GM19043 (cell line): ENCODE data around the gene C1QL1.

Experiments used
- ATAC-seq: cut with Tn5 transposase; IDR thresholded peaks from one replicate; pipeline ENCODE4 v1.9.1; 2021; ENCODE audit warnings: low read depth; ENCODE audit not compliant: unreplicated experiment

The C1QL1 gene

GRCh38 chr17:44932096-44932786, 35.9 kb downstream of the C1QL1 start:
- no peak for ATAC-seq

- ATAC-seq, result no peak
Observed at GRCh38 chr17:44931376-44931775, 36.7 kb downstream of the C1QL1 start.

DNA sequence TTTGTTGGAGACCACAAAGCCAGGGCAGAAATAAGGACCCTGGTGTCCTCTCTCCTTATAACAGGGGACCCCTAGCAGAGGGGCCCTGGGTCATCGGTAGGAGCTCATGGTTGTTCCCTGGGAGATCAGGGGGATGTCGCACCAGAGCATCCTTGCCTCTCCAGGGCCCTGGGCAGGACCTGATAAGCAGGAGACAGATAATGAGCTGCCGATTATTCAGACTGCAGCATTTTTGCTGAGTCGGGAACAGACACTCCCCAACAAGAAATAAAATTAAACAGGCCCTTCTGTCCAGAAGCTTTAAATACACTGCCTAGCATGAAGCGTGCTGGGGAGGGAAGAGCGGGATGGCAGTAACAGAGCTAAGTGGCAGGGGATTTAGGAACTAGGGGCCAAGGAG, 37.4 kb downstream of the C1QL1 start:
- no peak for ATAC-seq

GRCh38 chr17:44928950-44929720, 39.0 kb downstream of the C1QL1 start:
- no peak for ATAC-seq

DNA sequence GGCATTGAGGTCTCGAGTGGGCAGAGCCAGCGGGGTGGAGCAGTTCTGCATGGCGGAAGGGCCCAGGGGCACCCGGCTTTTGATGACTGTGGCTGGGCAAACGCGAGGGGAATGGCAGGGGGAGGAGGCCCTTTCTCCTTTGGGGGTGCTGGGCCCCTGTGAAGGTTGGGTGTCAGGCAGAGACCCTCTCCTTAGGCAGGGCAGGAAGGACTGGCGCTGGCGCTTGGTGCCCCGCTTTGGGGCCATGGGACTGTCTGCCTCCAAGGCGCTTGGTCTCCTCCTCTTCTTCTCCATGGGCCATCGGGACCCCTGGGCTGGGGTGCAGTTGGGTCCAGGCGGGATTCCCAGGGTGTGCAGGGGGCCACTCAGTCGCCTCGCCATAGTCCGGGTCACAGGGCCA, 40.0 kb downstream of the C1QL1 start:
- ATAC-seq, result no peak

DNA sequence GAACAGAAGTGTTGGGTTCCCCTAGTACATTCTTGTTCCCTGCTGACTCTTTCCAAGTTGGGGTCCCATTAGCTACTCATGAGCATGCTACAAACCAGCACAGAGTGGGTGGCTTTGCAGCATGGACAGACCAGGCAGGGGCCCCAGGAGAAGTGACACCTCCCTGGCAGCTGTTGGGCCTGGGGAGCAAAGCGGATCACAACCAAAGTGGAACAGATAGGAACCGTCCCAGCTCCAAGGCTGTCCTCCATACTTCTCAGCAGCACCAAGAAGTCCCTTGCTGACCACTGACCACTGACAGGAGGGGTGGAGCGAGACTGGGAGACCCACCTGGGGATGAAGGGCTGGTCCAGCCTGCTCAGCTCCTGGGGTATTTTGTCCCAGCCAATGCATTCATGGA, 40.4 kb downstream of the C1QL1 start:
- no peak for ATAC-seq

DNA sequence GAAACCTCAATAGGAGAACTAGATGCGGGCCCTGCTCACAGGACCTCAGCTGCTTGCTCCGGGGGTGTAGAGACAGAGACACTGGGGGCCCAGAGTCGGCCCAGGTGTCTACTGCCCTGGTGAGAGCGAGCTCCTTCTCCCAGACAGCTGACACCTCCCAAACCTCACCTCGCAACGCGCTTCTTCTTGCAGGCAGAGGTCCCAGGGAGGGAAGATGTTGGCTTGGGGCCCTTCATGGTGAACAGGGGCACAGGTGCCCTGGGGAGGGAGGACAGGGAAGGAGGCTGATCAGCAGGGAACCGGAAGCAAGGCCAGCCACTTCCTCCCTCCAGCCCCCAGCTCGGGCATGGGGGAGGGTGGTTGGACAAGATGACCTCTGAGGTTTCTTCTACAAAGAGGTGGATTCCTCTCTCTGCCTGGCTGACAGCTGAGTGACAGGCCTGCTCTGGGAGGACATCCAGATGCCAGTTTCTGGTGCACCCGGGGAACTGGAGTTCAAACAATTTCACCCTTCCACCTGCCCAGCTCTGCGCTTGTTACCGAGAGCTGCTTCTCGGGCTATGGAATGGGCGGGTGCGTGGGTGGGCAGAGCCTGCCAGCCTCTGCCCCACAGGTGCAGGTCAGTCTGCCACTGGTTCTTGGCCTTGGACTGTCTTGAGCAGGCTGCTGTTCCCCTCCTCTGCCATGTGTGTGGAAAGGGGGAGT, 41.1 kb downstream of the C1QL1 start:
- no peak for ATAC-seq

- ATAC-seq, result no peak
Observed at GRCh38 chr17:44925731-44926697, 42.1 kb downstream of the C1QL1 start.

GRCh38 chr17:44924107-44924544, 44.0 kb downstream of the C1QL1 start:
- ATAC-seq, result no peak

DNA sequence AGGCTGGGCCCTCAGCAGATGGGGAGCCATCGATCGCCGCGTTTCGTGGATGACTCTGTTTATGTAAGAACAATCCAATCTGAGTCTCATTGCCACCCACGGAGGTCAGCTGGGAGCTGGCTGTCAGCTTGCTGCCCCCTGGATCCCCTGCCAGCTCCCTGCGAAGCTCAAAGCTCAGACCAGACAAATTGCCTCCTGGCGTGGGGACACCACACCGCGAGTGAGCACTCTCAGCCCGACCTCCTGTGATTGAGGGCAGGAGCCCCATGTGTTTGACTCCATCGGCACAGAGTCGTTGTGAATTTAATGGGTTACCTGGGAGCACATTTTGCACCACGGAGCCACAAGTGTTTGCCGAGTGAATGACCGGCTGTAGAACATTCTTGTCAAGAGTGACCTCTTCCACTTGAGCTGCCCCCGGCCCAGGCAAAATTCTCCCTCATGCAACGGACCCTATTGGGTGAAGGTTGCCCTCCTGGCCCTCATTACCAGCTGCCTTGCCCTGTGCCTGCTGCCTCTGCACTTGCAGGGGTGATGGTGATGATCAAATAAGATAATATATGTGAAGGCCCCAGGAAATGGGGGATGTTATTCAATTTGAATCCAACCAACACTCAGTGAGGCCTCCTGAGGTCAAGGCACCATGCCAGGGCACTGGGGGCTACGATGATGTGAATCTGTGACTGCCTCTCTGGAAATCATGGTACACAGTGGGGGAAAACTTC, 45.2 kb downstream of the C1QL1 start:
- ATAC-seq, result no peak

DNA sequence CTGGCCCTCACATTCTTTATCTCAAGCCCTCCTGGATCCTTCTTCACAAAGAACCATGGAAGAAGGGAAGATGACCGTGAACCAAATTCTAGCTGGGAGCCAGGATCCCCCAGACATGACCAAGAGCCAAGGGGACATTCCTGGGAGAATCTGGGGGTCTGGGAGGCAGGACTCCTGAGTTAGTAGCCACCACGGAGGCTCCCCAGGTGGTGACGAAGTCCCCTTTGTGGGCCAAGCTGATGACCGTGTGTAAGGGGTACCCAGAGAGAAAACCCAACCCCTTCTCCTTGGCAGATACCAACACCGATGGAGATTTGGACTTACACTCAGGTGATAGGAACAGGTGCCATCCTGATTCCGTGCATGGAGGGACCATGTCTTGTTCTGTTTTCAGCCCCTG, 46.0 kb downstream of the C1QL1 start:
- no peak for ATAC-seq

DNA sequence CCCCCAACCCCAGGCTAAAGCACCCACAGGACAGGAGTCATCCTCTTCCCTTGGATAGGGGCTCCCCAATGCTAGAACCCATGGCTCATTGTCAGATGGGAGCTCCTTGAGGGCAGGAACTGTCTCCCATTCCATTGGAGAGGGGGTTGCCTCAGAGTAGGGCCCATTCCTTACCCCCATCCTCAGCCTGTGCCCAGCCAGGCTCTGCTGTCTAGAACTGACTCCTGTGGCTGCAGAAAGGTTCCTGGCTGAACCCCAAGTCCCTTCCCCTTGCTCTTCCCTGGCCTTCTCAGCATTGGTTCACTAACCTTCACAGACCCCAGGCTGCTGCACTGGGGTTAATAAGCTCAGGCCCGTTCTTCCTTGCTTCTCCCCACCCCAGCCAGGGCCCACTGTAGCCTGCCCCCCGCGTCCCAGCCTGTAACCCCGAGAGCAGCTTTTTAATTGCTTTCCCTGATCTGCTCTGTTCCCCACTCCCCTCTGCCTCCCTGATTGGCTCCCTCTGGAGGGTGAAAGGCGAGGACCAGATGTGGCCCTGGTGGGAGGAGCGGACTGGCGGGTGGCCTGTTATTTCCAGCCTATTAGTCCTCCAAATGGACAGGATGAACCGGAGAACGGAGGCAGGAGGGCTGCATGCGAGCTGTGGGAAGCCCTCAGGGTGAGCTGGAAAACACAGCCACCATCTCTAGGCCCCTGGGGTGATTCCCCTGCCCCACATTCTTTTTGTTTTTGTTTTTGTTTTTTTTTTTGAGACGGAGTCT, 46.8 kb downstream of the C1QL1 start:
- ATAC-seq, result no peak

DNA sequence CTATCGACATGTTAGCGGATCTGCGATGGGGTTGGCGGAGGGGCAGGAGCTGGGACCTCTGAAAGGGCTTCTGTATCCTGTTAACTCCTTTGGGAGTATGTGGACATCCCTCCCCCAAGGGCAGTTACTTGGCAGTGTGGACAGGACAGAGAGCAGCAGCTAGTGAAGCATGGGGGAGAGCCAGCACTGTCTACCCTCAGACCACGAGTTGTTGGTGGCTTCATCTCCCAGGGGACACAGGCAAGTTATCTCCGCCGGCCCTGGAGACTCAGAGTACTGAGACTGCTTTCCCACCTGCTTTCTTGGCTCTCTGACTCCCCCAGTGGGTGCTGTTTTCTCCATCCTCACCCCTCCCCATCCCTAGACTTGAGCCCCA, 47.5 kb downstream of the C1QL1 start:
- ATAC-seq, result no peak

DNA sequence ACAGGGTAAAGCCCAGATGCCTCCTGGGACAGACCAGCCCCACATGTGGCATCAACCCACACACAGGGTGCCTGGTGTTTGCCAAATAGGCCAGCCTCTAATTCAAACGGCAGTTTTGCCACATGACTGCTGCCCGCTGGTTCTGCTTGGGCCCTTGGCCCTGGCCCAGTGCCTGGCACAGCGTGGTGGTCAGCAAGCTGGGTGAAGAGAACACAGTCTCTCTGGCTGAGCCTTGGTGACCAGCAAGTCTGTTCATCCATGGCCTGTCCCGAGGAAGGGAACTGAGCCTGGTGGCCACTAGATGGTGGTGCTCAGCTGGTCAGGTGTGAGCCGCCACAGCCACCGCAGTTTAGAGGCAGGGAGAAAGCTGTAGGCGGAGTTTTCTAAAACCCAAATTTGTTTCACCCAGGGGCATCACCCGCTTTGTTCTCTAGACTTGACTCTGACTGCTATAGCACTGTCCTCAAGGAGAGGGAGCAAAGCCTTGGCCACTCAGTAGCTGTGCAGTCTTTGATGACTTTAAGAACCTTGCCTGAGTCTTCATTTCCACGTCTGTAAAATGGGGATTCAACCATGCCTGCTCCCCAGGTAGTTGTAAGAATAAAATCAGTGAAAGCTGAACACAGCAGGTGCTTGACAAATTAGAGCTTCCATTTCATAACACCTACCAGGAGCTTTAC, 48.1 kb downstream of the C1QL1 start:
- no peak for ATAC-seq

- ATAC-seq, result no peak
Observed at GRCh38 chr17:44919411-44919810, 48.7 kb downstream of the C1QL1 start.

DNA sequence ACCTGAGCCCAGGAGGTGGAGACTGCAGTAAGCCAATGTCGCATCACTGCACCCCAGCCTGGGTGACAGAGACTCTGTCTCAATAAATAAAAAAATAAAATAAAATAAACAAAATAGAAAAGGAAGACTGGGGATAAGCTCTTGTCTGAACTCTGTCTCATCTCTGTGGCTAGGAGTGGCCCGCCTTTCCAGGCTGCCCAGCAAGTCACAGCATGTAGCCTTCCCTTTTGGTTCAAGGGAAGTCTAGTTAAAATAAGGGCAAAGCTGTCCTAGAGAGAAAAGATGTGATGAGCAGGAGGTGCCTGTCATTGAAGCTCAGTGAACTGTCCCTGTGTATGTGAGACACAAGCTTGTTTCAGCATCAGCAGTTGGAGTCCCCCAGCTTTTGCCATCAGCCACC, 50.1 kb downstream of the C1QL1 start:
- no peak for ATAC-seq

DNA sequence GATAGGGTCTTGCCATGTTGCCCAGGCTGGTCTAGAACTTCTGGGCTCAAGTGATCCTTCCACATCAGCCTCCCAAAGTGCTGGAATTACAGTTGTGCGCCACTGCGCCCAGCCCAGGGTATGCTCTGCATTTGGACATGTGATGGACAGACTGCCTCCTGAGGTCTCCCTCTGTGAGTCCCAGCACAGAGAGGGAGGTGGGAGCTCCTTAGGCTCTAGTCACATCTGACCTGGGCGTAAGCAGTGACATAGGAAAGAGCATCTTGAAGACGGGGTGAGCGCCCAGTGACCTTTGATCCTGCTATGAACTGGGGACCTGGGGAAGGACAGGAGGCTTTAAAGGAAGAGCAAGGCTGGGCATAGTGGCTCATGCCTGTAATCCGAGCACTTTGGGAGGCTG, 50.6 kb downstream of the C1QL1 start:
- ATAC-seq, result no peak

GRCh38 chr17:44916781-44917241, 51.3 kb downstream of the C1QL1 start:
- no peak for ATAC-seq
